Measurements from ENCODE around the gene OSBPL5.

Gene OSBPL5

GRCh38 chr11:3192511-3193372, 27.6 kb upstream of the OSBPL5 start:
- TF ChIP-seq, protein P1, sequence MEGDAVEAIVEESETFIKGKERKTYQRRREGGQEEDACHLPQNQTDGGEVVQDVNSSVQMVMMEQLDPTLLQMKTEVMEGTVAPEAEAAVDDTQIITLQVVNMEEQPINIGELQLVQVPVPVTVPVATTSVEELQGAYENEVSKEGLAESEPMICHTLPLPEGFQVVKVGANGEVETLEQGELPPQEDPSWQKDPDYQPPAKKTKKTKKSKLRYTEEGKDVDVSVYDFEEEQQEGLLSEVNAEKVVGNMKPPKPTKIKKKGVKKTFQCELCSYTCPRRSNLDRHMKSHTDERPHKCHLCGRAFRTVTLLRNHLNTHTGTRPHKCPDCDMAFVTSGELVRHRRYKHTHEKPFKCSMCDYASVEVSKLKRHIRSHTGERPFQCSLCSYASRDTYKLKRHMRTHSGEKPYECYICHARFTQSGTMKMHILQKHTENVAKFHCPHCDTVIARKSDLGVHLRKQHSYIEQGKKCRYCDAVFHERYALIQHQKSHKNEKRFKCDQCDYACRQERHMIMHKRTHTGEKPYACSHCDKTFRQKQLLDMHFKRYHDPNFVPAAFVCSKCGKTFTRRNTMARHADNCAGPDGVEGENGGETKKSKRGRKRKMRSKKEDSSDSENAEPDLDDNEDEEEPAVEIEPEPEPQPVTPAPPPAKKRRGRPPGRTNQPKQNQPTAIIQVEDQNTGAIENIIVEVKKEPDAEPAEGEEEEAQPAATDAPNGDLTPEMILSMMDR (IDR thresholded peaks at IDR 0.05; ENCODE audit: low read depth, low read length), result no peak
- H3K4me3 ChIP-seq (ENCODE audit: low read depth, low read length), result no peak overlapping the region

DNA sequence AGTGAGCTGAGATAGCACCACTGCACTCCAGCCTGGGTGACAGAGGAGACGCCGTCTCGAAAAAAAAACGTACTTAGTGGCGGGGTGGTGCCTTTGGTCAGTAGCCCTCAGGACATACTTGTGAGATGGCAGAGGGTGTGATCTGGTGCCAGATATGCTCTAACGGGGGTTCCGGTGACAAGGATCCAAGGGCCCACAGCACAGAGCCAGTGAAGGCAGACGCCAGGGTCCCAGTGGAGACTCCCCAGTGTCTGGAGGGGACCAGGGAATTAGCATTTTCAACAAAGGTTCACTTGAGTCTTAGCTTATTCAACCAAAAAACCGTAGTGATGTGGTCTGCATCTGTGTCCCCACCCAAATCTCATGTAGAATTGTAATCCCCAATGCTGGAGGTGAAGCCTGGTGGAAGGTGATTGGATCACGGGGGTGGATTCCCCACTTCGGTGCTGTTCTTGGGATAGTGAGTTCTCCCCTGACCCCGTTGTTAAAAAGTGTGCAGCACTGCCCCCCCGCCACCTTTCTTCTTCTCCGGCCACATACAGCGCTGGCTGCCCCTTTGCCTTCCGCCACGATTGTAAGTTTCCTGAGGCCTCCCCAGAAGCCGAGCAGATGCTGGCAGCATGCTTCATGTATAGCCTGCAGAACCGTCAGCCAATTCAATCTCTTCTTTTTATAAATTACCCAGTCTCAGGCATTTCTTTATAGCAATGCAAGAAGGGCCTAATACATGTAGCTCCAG, 26.6 kb upstream of the OSBPL5 start:
- H3K4me3 ChIP-seq (ENCODE audit: low read depth, low read length), result no peak overlapping the region
- TF ChIP-seq, protein P1 (IDR thresholded peaks at IDR 0.05; ENCODE audit: low read depth, low read length), result no peak

DNA sequence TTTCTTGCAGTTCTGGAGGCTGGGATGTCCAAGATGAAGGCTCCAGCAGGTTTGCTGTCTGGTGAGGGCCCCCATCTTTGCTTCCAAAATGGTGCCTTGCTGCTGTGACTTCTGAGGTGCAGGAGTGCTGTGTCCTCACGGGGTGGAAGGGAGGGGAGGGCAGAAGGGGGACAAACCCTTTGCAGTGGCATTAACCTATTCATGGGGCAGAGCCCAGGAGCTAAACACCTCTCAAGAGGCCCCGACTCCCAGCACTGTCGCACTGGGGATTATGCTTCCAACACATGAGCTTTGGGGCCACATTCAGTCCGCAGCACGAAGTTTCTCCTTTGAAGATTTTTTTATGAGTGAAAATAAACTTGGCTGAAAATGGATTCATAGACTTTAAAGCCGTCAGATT, 25.5 kb upstream of the OSBPL5 start:
- H3K4me3 ChIP-seq (ENCODE audit: low read depth, low read length), result no peak overlapping the region
- TF ChIP-seq, protein P1 (IDR thresholded peaks at IDR 0.05; ENCODE audit: low read depth, low read length), result no peak

DNA sequence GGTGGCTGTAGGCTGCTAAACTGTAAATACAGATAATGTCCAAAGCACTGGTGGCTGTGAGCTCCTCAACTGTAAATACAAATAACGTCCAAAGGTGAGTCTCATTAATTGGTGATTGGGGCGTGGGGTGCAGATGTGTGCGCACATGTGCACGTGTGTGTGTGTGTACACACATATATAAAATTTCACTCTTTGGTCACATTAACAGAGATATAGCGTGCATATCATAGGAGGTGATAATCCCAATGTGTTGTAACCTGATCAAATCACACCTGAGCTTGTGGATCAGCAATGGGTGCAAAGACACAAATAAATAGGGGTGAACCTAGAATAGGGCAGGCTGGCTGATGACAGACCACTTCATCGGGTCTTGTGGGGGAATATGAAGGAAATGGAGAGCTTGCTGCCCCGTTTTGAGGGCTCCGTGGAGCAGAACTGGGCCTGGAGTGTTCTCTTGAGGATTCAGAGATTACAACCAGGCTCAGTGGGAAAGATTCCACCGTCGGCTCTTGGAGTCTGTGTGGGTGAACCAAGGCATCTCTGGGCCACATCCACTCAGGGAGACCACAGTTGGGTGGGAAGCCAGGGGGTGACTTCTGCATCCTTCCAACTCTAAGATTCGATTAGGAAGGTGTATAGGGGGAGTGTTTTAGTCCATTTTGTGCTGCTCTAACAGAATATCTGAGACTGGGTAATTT, 24.9 kb upstream of the OSBPL5 start:
- TF ChIP-seq, protein P1 (IDR thresholded peaks at IDR 0.05; ENCODE audit: low read depth, low read length), result no peak
- no peak overlapping the region for H3K4me3 ChIP-seq (ENCODE audit: low read depth, low read length)

DNA sequence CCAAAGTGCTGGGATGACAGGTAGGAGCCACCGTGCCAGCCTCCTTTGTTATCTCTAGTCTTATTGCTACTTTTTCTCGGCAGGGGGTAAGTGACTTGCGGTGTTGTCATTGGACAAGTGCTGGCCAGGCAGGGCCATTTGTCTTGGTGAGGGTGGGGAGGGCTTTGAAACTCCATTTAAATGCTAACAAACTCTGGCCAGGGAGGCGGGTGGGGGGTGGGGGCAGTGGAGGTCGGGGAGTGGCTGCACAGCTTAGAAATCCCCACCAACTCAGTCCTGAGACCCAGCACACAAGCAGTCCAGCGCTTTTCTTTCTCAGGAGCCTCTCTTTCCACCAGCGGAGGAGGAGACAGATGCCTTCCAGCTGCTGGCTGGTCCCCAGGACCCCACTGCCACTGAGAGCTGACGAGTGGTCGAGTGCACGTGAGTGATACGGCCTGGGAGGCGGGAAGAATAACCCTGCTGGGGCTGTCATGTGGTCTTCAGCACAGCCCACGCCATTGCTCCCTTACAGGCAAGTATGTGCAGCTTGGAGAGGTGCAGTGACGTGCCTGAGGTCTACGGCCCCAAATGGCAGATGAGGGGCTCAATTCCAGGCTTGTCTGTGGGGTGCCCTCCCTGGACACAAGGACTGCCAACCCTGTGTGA, 24.2 kb upstream of the OSBPL5 start:
- TF ChIP-seq, protein P1 (IDR thresholded peaks at IDR 0.05; ENCODE audit: low read depth, low read length), result no peak
- H3K4me3 ChIP-seq (ENCODE audit: low read depth, low read length), result no peak overlapping the region

DNA sequence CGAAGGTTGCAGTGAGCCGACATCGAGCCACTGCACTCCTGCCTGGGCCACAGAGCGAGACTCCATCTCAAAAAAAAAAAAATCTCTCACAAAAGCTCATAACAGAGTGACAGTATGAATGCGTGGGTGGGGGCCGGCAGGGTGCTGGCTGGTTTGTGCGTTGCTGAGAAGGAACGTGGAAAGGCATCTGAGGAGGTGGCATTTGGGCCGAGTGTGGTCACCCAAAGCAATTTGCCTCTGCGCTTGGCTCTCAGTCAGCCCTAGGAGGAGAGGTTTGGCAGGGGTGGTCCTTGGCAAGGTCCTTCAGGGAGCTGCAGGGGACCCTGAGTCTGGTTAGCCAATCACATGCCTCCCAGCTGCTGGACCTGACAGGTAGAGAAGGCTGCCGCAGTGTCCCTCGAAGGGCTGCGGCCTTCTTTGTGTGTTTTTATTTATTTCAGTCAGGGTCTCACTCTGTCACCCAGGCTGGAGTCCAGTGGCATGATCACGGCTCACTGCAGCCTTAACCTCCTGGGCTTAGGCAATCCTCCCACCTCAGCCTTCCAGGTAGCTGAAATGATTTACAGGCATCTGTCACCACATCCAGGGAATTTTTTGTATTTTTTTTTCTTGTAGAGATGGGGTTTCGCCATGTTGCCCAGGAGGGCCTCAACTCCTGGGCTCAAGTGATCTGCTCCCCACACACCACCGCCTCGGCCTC, 23.5 kb upstream of the OSBPL5 start:
- TF ChIP-seq, protein P1 (IDR thresholded peaks at IDR 0.05; ENCODE audit: low read depth, low read length), result no peak
- H3K4me3 ChIP-seq (ENCODE audit: low read depth, low read length), result no peak overlapping the region
